GM12878 (cell line): ENCODE data around the gene HASPIN. TPM values are rescaled to one million over a fixed set of nuclear protein-coding genes. Genes with fewer than 3 reads are reported as not detected.

Experiments
- ATAC-seq: fragments of 200-7000 bp; cut with Tn5 transposase; 3 replicates; pipeline ENCODE4 v1.9.1; 2020; ENCODE audit warnings: mild to moderate bottlenecking, moderate library complexity
- BruUV-seq: library from RNA; stranded (reverse); fragments of 400-500 nt; replicated peaks from 2 replicates; lab custom pipeline; 2021; lab: Mats Ljungman, UMichigan
- CTCF ChIA-PET: fragments of 300-600 bp; sonication (Branson Sonifier 250); formaldehyde crosslinking; extraction: SDS; loops from one replicate; lab custom pipeline; 2021; ENCODE audit warnings: inconsistent platforms; lab: Yijun Ruan, JAX
- POLR2A ChIA-PET: fragments of 350-600 bp; formaldehyde crosslinking; extraction: SDS; loops from one replicate; lab custom pipeline; 2021; ENCODE audit warnings: inconsistent platforms; lab: Charles Lee
- RAD21 ChIA-PET: fragments of 300-600 bp; sonication (Branson Sonifier 250); formaldehyde crosslinking; loops from one replicate; lab custom pipeline; 2023; ENCODE audit warnings: antibody characterized with exemption; ENCODE audit not compliant: unreplicated experiment; lab: Charles Lee
- SMC1A ChIA-PET: fragments of 300-600 bp; sonication (Branson Sonifier 250); formaldehyde crosslinking; loops from one replicate; lab custom pipeline; 2023; ENCODE audit not compliant: unreplicated experiment, uncharacterized antibody; lab: Charles Lee
- DNase-seq: peaks from one replicate; pipeline ENCODE4 v3.0.0-alpha.2; 2011; ENCODE audit warnings: low read depth, low spot score
- FAIRE-seq: peaks from 3 replicates; lab custom pipeline; 2011; peaks lifted over from hg19 to GRCh38; lab: Jason Lieb, UNC
- H2AFZ ChIP-seq: 2 replicates; pipeline ENCODE4 v1.6.0; 2011; ENCODE audit warnings: low read depth, low read length, control low read depth; ENCODE audit not compliant: control insufficient read depth
- H3K27ac ChIP-seq: 2 replicates; pipeline ENCODE4 v1.5.1; 2011; ENCODE audit warnings: control low read depth; ENCODE audit not compliant: control insufficient read depth, insufficient read depth
- H3K27me3 ChIP-seq, 2 experiments: replicated peaks in 1 of 2; 2 replicates each; pipeline versions ENCODE4 v1.6.0 to v1.6.1; 2011; ENCODE audit warnings: low read length in 1 of 2; ENCODE audit not compliant: control insufficient read depth in 2 of 2, insufficient read depth in 2 of 2
- H3K36me3 ChIP-seq, 2 experiments: 2 replicates each; pipeline ENCODE4 v1.5.1; 2011; ENCODE audit warnings: low read length in 1 of 2; ENCODE audit not compliant: control insufficient read depth in 2 of 2, insufficient read depth in 2 of 2
- H3K4me1 ChIP-seq: 2 replicates; pipeline ENCODE4 v1.6.1; 2011; ENCODE audit warnings: mild to moderate bottlenecking, low read length, moderate library complexity, mixed read lengths; ENCODE audit not compliant: control insufficient read depth, insufficient read depth
- H3K4me2 ChIP-seq: 2 replicates; pipeline ENCODE4 v1.6.0; 2011; ENCODE audit warnings: control low read depth; ENCODE audit not compliant: control insufficient read depth, insufficient read depth
- H3K4me3 ChIP-seq: fragments of 200-600 bp; sonication (generic); 2 replicates; pipeline ENCODE4 v1.5.1; 2016
- H3K79me2 ChIP-seq: 2 replicates; pipeline ENCODE4 v1.6.0; 2011; ENCODE audit warnings: low read length; ENCODE audit not compliant: control insufficient read depth, insufficient read depth
- H3K9ac ChIP-seq: 2 replicates; pipeline ENCODE4 v1.8.0; 2011; ENCODE audit warnings: low read length, control low read depth, mixed read lengths; ENCODE audit not compliant: control insufficient read depth, insufficient read depth
- H3K9me3 ChIP-seq: replicated peaks from 3 replicates; pipeline ENCODE4 v1.5.1; 2011; ENCODE audit warnings: mild to moderate bottlenecking, low read length; ENCODE audit not compliant: control insufficient read depth, insufficient read depth
- H4K20me1 ChIP-seq: 2 replicates; pipeline ENCODE4 v1.6.0; 2011; ENCODE audit not compliant: control insufficient read depth, insufficient read depth
- CHD1 ChIP-seq: IDR thresholded peaks from 2 replicates; pipeline ENCODE4 v1.6.1; 2012; ENCODE audit warnings: low read depth, low read length, improper control_type of control experiment
- CTCF ChIP-seq, 3 experiments: IDR thresholded peaks in 2 of 3; conservative IDR thresholded peaks in 1 of 3; 2 replicates each; pipeline ENCODE4 v1.5.1; 2011; ENCODE audit warnings: low read depth in 3 of 3, low read length in 3 of 3, mild to moderate bottlenecking in 3 of 3, control low read depth in 2 of 3, moderate library complexity in 2 of 3, inconsistent platforms in 1 of 3, mixed read lengths in 1 of 3; ENCODE audit not compliant: control insufficient read depth in 2 of 3, insufficient read depth in 1 of 3; ENCODE audit errors: extremely low read depth in 1 of 3
- E2F8 ChIP-seq: fragments of 450-650 bp; IDR thresholded peaks from 2 replicates; pipeline ENCODE4 v1.6.1; 2018; ENCODE audit warnings: mild to moderate bottlenecking, low read depth, moderate library complexity; ENCODE audit not compliant: partially characterized antibody
- FOXK2 ChIP-seq: fragments of 450-650 bp; IDR thresholded peaks from 2 replicates; pipeline ENCODE4 v1.6.1; 2017; ENCODE audit warnings: mild to moderate bottlenecking, moderate library complexity
- NBN ChIP-seq: fragments of 450-650 bp; IDR thresholded peaks from 2 replicates; pipeline ENCODE4 v1.6.1; 2016
- NFIC ChIP-seq: IDR thresholded peaks from 2 replicates; pipeline ENCODE4 v1.6.1; 2012; ENCODE audit warnings: low read depth, mild to moderate bottlenecking, inconsistent platforms, low read length, moderate library complexity
- POLR2A ChIP-seq: IDR thresholded peaks from 2 replicates; pipeline ENCODE4 v1.6.1; 2011; ENCODE audit warnings: low read depth, mild to moderate bottlenecking, low read length
- RELA ChIP-seq: fragments of 450-650 bp; IDR thresholded peaks from 2 replicates; pipeline ENCODE4 v1.8.0; 2014; ENCODE audit warnings: borderline replicate concordance; ENCODE audit not compliant: partially characterized antibody
- RUNX3 ChIP-seq: IDR thresholded peaks from 2 replicates; pipeline ENCODE4 v1.6.1; 2012; ENCODE audit warnings: low read length, inconsistent platforms
- TAF1 ChIP-seq: IDR thresholded peaks from 2 replicates; pipeline ENCODE4 v1.6.1; 2011; ENCODE audit warnings: mild to moderate bottlenecking, low read depth, low read length, borderline replicate concordance
- ZNF207 ChIP-seq: fragments of 450-650 bp; IDR thresholded peaks from 2 replicates; pipeline ENCODE4 v1.6.1; 2014; ENCODE audit warnings: antibody characterized with exemption, mild to moderate bottlenecking, borderline replicate concordance
- WGBS: methylation state at CpG from one replicate; pipeline ENCODE4 v1.1.6; 2016; ENCODE audit warnings: low lambda C conversion rate; ENCODE audit not compliant: insufficient replicate concordance, insufficient coverage; ENCODE audit errors: missing lambda C conversion rate; 5-methylcytosine and 5-hydroxymethylcytosine counted together
- in situ Hi-C: fragments of 300-500 bp; cut with MboI; formaldehyde crosslinking; loops from 9 replicates; pipeline ENCODE4 v1.14.3; 2018; ENCODE audit warnings: mixed read lengths
- intact Hi-C: fragments of 100-400 bp; cut with micrococcal nuclease; formaldehyde crosslinking; loops from one replicate; pipeline ENCODE4 v1.14.2; 2022; ENCODE audit not compliant: unreplicated experiment
- polyA plus RNA-seq, 11 experiments: library from polyadenylated mRNA; depleted of rRNA in 4 of 11; unstranded in 6 of 11; stranded (reverse) in 5 of 11; fragments of >200 nt; fragmentation: Nextera tagmentation in 4 of 11; fragmentation: Illumina TruSeq in 1 of 11; extraction: Ambion mirVana in 4 of 11; extraction: Trizol in 1 of 11; gene quantifications; 1 replicate in 1 of 11; 2 replicates in 10 of 11; pipeline versions ENCODE4 v1.2.1 to v1.2.3, GENCODE V29; 2011 to 2016; ENCODE audit warnings: inconsistent platforms in 2 of 11, missing spikeins in 2 of 11, low read depth in 1 of 11
- total RNA-seq, 4 experiments: library from RNA; depleted of rRNA in 3 of 4; stranded (reverse); fragments of >200 nt in 3 of 4; fragmentation: Illumina TruSeq in 1 of 4; extraction: Trizol in 1 of 4; gene quantifications; 2 replicates each; pipeline versions ENCODE4 v1.2.1 to v1.2.3, GENCODE V29; 2013 to 2021
- TF ChIP-seq, protein P1 (sequence below): IDR thresholded peaks from 2 replicates; pipeline ENCODE4 v1.6.1; 2011; ENCODE audit warnings: low read depth, mild to moderate bottlenecking, low read length, moderate library complexity, borderline replicate concordance; ENCODE audit errors: extremely low read depth
- TF ChIP-seq, protein P2 (sequence below): fragments of 450-650 bp; IDR thresholded peaks from 2 replicates; pipeline ENCODE4 v1.6.1; 2017; ENCODE audit warnings: borderline replicate concordance

HASPIN gene
- total and polyA plus RNA-seq, 10 of the 15 experiments (the other 5 are each of a cell fraction or from before 2014, with no cell fraction given), result 0.80 to 18.0 (median 10.1) TPM

DNA sequence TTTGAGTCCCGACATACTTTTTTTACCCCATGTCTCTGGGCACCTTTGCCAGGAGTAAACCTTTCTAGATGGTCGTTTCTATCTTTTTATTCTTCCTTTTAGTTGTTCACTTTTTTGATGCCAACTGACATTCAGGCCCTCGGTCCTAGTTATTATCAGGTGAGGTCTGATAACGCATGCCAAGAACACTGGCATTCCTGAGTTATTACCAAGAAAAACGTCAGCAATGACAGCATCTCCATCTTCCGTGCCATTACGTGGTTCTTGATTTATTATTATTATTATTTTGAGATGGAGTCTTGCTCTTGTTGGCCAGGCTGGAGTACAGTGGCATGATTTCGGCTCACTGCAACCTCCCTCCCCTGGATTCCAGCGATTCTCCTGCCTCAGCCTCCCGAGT, 21.4 kb downstream of the HASPIN start (continued):
- no peak for TF ChIP-seq NBN
- TF ChIP-seq, protein P1, sequence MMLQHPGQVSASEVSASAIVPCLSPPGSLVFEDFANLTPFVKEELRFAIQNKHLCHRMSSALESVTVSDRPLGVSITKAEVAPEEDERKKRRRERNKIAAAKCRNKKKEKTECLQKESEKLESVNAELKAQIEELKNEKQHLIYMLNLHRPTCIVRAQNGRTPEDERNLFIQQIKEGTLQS, result no peak

DNA sequence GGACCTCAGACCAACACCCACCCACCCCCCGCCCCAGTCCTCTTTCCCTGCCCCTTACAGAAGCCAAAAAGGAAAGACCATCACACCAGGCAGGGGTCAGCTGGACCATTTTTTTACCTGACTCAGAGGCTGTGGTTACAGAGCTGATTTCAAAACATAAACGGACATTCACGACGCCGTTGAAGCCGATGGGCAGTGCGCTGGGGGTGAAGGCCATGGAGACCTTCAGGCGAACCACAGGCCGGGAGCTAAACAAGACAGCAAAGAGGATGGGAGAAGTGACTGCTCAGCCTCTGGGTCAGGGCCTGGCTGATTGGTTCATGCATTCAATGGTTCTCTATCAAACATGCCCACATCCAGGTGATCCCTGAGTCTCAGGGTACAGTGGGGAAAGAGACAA, 24.1 kb downstream of the HASPIN start:
- whole genome bisulfite sequencing, result 96% methylated on average over 9 of the region's 9 CpGs
- in situ Hi-C loops, result no loop called here
- intact Hi-C loops, result no loop called here
- Histone ChIP-seq H3K27ac (no peak overlapping the region), H4K20me1 (no peaks in the 10 kb centered on the region), H3K9me3 (no peaks in the 10 kb centered on the region), H3K4me3 (no peak overlapping the region), H3K27me3 (no peaks in the 10 kb centered on the region), H3K4me2 (no peak overlapping the region), H3K9ac (no peak overlapping the region), H3K79me2 (no peaks in the 10 kb centered on the region), H3K36me3 (no peaks in the 10 kb centered on the region), H2AFZ (no peak overlapping the region), H3K4me1 (no peaks in the 10 kb centered on the region; the same call in 1 of the 2 replicates)
- TF ChIP-seq CHD1, result no peak
- no peak for TF ChIP-seq CTCF (IDR thresholded peaks at IDR 0.05 in 2 of 3, conservative IDR thresholded peaks at IDR 0.05 in 1 of 3; ENCODE audit: control insufficient read depth in 2 of 3, extremely low read depth in 1 of 3, insufficient read depth in 1 of 3, low read depth in 3 of 3, low read length in 3 of 3)
- TF ChIP-seq TAF1, result no peak
- TF ChIP-seq NFIC, result no peak
- no peak for TF ChIP-seq ZNF207
- no peak for TF ChIP-seq E2F8
- no peak for TF ChIP-seq FOXK2
- no peak for TF ChIP-seq POLR2A
- TF ChIP-seq, protein P2, sequence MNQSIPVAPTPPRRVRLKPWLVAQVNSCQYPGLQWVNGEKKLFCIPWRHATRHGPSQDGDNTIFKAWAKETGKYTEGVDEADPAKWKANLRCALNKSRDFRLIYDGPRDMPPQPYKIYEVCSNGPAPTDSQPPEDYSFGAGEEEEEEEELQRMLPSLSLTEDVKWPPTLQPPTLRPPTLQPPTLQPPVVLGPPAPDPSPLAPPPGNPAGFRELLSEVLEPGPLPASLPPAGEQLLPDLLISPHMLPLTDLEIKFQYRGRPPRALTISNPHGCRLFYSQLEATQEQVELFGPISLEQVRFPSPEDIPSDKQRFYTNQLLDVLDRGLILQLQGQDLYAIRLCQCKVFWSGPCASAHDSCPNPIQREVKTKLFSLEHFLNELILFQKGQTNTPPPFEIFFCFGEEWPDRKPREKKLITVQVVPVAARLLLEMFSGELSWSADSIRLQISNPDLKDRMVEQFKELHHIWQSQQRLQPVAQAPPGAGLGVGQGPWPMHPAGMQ, result no peak
- TF ChIP-seq RUNX3, result no peak
- TF ChIP-seq RELA, result no peak
- no peak for FAIRE-seq
- ChIA-PET RAD21 (interaction anchor here (1.2 to 1.8 kb wide), 2 partner anchors 10 to 37 kb away, joined by 4 to 8 read pairs; no protein-coding TSS in a partner anchor), CTCF (interaction anchor here (3.9 kb wide), 1 partner anchor 10 kb away, joined by 19 read pairs; no protein-coding TSS in a partner anchor), POLR2A (no interaction called here), SMC1A (interaction anchor here (0.5 to 1.4 kb wide), 2 partner anchors 10 to 73 kb away, joined by 3 to 4 read pairs; no protein-coding TSS in a partner anchor)
- no peak for DNase-seq
- BruUV-seq, result no TSS peak
- no peak for ATAC-seq
